AG10803 (cell line): ENCODE data around the gene PDRG1.
"Not testable (repeated sequence)": the region's sequence is repeated elsewhere in the genome, so short reads cannot be mapped to it uniquely, and the experiment has no call there.

Experiments
- DNase-seq: peaks from one replicate; pipeline ENCODE4 v3.0.0; 2010; ENCODE audit warnings: low read depth
- H3K4me3 ChIP-seq: 2 replicates; pipeline ENCODE4 v1.5.1; 2011; ENCODE audit warnings: mild to moderate bottlenecking, low read length, control low read depth
- CTCF ChIP-seq: conservative IDR thresholded peaks from 2 replicates; pipeline ENCODE4 v1.5.1; 2011; ENCODE audit warnings: mild to moderate bottlenecking, low read length, control low read depth, inconsistent platforms

The PDRG1 gene

GRCh38 chr20:31937820-31938219, 14.0 kb downstream of the PDRG1 start:
- no peak overlapping the region for H3K4me3 ChIP-seq
- no peak for DNase-seq
- TF ChIP-seq CTCF: no peak

- H3K4me3 ChIP-seq: no peak overlapping the region
- TF ChIP-seq CTCF: no peak
- DNase-seq: no peak
Measured at GRCh38 chr20:31936420-31936819, 15.4 kb downstream of the PDRG1 start.

GRCh38 chr20:31934968-31935764, 16.7 kb downstream of the PDRG1 start:
- no peak for DNase-seq
- H3K4me3 ChIP-seq: no peak overlapping the region
- no peak for TF ChIP-seq CTCF

- H3K4me3 ChIP-seq: no peak overlapping the region
- no peak for TF ChIP-seq CTCF
- no peak for DNase-seq
Measured at GRCh38 chr20:31934491-31934890, 17.4 kb downstream of the PDRG1 start.

GRCh38 chr20:31933698-31934097, 18.1 kb downstream of the PDRG1 start:
- no peak overlapping the region for H3K4me3 ChIP-seq
- TF ChIP-seq CTCF: no peak
- DNase-seq: no peak

GRCh38 chr20:31930779-31931178, 21.1 kb downstream of the PDRG1 start:
- no peak for TF ChIP-seq CTCF
- H3K4me3 ChIP-seq: no peak overlapping the region
- DNase-seq: no peak

GRCh38 chr20:31929631-31930030, 22.2 kb downstream of the PDRG1 start:
- H3K4me3 ChIP-seq, DNase-seq: not testable (repeated sequence)
